ENCODE results near the gene RAMACL. TPM values are rescaled to one million over a fixed set of nuclear protein-coding genes. Genes with fewer than 3 reads are reported as not detected.

RAMACL gene
- total RNA-seq, 1 donor from 2014 or later = 8.0 TPM

DNA sequence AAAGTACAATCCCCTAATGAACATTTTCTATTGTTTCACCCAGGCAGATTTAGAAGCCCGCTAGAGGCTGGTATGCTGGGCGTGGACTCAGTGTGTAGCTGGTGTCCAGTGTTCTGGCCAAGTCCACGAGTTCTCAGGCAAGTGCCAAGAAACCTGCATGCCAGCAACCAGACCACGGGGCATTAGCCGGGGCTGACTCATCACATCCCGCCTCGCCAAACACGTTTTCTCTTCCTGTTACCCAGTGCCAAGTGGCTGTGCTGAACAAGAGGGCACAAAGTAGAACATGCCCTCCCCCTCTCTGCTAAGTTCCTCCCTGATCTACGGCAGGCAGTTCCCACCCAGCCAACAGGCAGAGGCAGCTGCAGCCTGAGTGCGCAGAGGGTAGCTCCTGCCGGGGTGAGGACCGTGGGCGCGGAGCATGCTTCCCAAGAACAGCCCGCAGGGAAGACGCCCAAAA is 29.6 kb downstream of the RAMACL start:
- peak overlapping the region; percentile 77 for H3K27ac ChIP-seq
- no peaks in the 10 kb centered on the region for H3K36me3 ChIP-seq
- TF ChIP-seq, protein P1, sequence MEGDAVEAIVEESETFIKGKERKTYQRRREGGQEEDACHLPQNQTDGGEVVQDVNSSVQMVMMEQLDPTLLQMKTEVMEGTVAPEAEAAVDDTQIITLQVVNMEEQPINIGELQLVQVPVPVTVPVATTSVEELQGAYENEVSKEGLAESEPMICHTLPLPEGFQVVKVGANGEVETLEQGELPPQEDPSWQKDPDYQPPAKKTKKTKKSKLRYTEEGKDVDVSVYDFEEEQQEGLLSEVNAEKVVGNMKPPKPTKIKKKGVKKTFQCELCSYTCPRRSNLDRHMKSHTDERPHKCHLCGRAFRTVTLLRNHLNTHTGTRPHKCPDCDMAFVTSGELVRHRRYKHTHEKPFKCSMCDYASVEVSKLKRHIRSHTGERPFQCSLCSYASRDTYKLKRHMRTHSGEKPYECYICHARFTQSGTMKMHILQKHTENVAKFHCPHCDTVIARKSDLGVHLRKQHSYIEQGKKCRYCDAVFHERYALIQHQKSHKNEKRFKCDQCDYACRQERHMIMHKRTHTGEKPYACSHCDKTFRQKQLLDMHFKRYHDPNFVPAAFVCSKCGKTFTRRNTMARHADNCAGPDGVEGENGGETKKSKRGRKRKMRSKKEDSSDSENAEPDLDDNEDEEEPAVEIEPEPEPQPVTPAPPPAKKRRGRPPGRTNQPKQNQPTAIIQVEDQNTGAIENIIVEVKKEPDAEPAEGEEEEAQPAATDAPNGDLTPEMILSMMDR (IDR thresholded peaks at IDR 0.05) = no peak
- intact Hi-C loops (cut with DNase I) = no loop called here
- no peak overlapping the region for H3K4me3 ChIP-seq
- H3K9me3 ChIP-seq = peaks cover 9% of the 10 kb centered on the region
- peaks cover 32% of the 10 kb centered on the region for H3K4me1 ChIP-seq
- peak; percentile 94 for DNase-seq
- ATAC-seq = peak; percentile 97
- no peaks in the 10 kb centered on the region for H3K27me3 ChIP-seq

DNA sequence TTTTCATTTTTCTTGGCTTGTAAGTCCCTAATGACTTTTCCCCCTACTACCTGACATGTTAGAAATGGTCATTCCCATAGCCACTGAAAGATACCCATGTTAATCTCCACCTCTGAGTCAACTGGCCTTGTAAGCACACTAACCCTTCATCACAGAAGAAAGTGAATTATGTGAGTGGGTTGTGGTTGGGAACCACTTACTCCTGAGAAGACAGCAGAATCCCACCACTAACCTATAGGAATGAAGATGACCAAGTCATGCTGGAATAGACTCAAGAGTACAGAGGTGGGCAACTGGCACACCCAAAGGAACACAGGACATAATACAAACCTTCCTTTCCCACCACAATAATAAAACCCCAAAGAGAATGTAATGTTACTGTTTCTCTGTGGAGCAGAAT is 30.1 kb downstream of the RAMACL start:
- intact Hi-C loops (cut with DNase I) = no loop called here
- H3K4me1 ChIP-seq = peaks cover 32% of the 10 kb centered on the region
- H3K36me3 ChIP-seq = no peaks in the 10 kb centered on the region
- no peak for ATAC-seq
- peak overlapping the region; percentile 77 for H3K27ac ChIP-seq
- peaks cover 9% of the 10 kb centered on the region for H3K9me3 ChIP-seq
- no peaks in the 10 kb centered on the region for H3K27me3 ChIP-seq
- TF ChIP-seq, protein P1 (IDR thresholded peaks at IDR 0.05) = no peak
- no peak for DNase-seq
- no peak overlapping the region for H3K4me3 ChIP-seq

DNA sequence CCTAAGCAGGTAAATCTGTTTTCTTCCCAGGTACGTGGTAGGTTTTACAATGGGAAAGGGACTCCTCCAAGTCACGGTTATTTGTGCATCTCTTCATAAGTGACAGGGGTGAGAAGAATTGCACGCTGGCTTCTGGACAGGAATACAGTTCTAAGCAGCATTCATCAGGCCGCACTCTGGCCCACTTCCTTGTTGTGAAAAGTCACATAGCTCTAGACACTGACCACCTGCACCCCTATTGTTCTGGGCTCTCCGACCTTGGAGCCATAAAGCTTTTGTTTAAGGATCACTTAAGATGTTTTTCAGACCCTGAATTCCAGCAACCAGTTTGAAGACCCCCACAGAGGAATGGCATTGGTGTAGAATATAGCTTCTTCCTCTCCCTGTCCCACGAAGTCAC is 31.4 kb downstream of the RAMACL start:
- intact Hi-C loops (cut with DNase I) = no loop called here
- no peak for DNase-seq
- H3K4me3 ChIP-seq = no peak overlapping the region
- no peaks in the 10 kb centered on the region for H3K36me3 ChIP-seq
- ATAC-seq = no peak
- peaks cover 32% of the 10 kb centered on the region for H3K4me1 ChIP-seq
- peaks cover 9% of the 10 kb centered on the region for H3K9me3 ChIP-seq
- TF ChIP-seq, protein P1 (IDR thresholded peaks at IDR 0.05) = no peak
- H3K27ac ChIP-seq = peak overlapping the region; percentile 19
- no peaks in the 10 kb centered on the region for H3K27me3 ChIP-seq

DNA sequence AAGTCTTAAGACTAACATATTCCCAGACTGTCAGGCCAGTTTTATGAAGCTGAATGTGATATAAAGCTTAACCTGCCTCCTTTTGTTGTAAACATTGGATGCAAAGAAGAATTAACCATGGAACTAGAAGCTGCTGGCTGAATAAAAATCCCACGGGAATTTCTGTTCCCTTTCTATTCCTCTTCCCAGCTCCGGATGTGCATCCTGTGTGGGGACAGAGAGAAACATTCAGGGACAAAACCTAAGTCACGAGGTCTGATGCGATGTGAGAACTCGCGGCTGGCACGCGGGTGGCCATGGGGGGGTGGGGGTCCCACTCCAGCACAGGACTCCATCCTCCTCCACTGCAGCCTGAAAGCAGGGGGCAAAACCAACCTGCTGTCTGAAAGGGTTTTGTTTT is 32.2 kb downstream of the RAMACL start:
- no peaks in the 10 kb centered on the region for H3K27me3 ChIP-seq
- H3K4me1 ChIP-seq = peaks cover 32% of the 10 kb centered on the region
- H3K4me3 ChIP-seq = no peak overlapping the region
- DNase-seq (no peak), ATAC-seq (no peak)
- H3K36me3 ChIP-seq = no peaks in the 10 kb centered on the region
- TF ChIP-seq, protein P1 (IDR thresholded peaks at IDR 0.05) = no peak
- peaks cover 2% of the 10 kb centered on the region for H3K9me3 ChIP-seq
- intact Hi-C loops (cut with DNase I) = no loop called here
- peak overlapping the region; percentile 31 for H3K27ac ChIP-seq

DNA sequence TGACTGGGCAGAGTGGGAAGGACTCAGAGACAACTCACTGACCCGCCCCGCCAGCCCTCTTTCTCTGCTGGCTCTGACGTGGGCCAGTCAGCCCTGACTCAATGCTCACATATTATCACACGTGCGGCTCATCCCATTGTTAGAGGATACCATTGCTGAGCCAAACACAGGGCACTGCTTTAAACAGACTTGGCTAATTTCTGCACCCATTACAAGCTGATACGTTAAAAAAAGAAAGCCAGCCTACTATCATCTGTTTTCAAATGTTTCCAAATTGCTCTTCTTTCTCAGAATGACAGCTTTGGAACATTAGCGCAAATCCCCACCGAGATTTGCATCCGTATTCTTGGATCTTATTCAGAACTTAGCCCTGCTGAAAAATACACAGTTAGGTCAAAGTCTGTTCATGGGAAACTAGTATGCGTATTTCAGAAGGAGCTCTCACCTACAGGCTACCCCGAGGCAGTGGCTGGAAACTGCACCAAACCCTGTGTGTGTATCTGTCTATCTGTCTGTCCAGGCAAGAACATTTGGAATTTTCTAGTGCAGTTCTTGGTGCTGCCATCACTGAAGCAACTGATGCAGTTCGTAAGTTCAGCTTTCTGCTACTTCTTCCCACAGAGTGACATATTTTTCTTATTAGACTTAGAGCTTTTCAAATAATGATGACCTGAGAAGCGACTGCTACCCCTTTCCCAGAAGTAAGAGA is 32.8 kb downstream of the RAMACL start:
- Histone ChIP-seq H3K27ac (peak overlapping the region; percentile 31), H3K36me3 (no peaks in the 10 kb centered on the region), H3K9me3 (no peaks in the 10 kb centered on the region), H3K4me3 (no peak overlapping the region), H3K27me3 (no peaks in the 10 kb centered on the region), H3K4me1 (peaks cover 32% of the 10 kb centered on the region)
- ATAC-seq (no peak), DNase-seq (no peak)
- TF ChIP-seq, protein P1 (IDR thresholded peaks at IDR 0.05) = no peak
- intact Hi-C loops (cut with DNase I) = no loop called here
